ENCODE measurements around the gene TCF4. TPM values are rescaled to one million over a fixed set of nuclear protein-coding genes. Genes with fewer than 3 reads are reported as not detected.

Gene TCF4
- total and polyA plus RNA-seq, 8 donors: 99.1 to 165 (median 138) TPM

DNA sequence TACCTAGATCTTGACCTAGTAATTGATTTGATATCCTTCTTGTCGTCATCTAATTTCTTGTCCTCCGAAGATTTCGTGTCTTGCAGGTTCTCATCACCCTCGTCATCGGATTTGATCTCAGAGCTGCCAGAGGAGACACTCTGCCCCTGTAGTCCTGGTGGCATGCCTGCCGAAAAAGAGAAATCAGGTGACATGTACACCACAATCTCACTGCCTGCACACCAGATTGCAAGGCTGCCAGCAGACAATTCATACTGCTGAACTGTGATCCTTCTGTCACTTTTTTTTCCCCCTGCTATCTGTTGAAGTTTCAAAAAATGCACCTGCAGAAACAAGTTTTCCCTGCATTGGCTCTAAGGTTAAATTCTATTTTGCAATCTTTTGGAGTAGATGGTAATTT, 355.5 kb downstream of the TCF4 start:
- Histone ChIP-seq H3K36me3 (peaks cover 0 to 39% of the 10 kb centered on the region in 2 donors), H3K9me3 (no peaks in the 10 kb centered on the region), H3K4me3 (no peak overlapping the region), H3K27me3 (no peaks in the 10 kb centered on the region), H3K4me1 (peaks cover 5 to 16% of the 10 kb centered on the region in 2 donors), H3K27ac (no peak overlapping the region)
- ATAC-seq: no peak
- TF ChIP-seq, protein P1, sequence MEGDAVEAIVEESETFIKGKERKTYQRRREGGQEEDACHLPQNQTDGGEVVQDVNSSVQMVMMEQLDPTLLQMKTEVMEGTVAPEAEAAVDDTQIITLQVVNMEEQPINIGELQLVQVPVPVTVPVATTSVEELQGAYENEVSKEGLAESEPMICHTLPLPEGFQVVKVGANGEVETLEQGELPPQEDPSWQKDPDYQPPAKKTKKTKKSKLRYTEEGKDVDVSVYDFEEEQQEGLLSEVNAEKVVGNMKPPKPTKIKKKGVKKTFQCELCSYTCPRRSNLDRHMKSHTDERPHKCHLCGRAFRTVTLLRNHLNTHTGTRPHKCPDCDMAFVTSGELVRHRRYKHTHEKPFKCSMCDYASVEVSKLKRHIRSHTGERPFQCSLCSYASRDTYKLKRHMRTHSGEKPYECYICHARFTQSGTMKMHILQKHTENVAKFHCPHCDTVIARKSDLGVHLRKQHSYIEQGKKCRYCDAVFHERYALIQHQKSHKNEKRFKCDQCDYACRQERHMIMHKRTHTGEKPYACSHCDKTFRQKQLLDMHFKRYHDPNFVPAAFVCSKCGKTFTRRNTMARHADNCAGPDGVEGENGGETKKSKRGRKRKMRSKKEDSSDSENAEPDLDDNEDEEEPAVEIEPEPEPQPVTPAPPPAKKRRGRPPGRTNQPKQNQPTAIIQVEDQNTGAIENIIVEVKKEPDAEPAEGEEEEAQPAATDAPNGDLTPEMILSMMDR (IDR thresholded peaks at IDR 0.05): no peak
- intact Hi-C loops (cut with DNase I): loop anchor here in 1 of 2 donors (10.0 kb wide), 1 partner anchor 552 kb away; no protein-coding TSS in a partner anchor
- no peak for DNase-seq

GRCh38 chr18:55229682-55230081, 358.3 kb downstream of the TCF4 start:
- H3K4me1 ChIP-seq: peaks cover 0 to 6% of the 10 kb centered on the region in 2 donors
- intact Hi-C loops (cut with DNase I): loop anchor here in 1 of 2 donors (10.0 kb wide), 2 partner anchors 105 to 555 kb away; no protein-coding TSS in a partner anchor
- TF ChIP-seq, protein P1 (IDR thresholded peaks at IDR 0.05): no peak
- no peak overlapping the region for H3K4me3 ChIP-seq
- no peak for DNase-seq
- ATAC-seq: no peak
- H3K27ac ChIP-seq: no peak overlapping the region
- H3K27me3 ChIP-seq: no peaks in the 10 kb centered on the region
- no peaks in the 10 kb centered on the region for H3K9me3 ChIP-seq
- H3K36me3 ChIP-seq: peaks cover 0 to 42% of the 10 kb centered on the region in 2 donors

GRCh38 chr18:55228707-55229106, 359.3 kb downstream of the TCF4 start:
- intact Hi-C loops (cut with DNase I): loop anchor here in 1 of 2 donors (10.0 kb wide), 1 partner anchor 104 kb away; no protein-coding TSS in a partner anchor
- H3K4me3 ChIP-seq: no peak overlapping the region
- H3K36me3 ChIP-seq: peaks cover 0 to 42% of the 10 kb centered on the region in 2 donors
- H3K4me1 ChIP-seq: no peaks in the 10 kb centered on the region
- H3K27ac ChIP-seq: no peak overlapping the region
- TF ChIP-seq, protein P1 (IDR thresholded peaks at IDR 0.05): no peak
- DNase-seq (peak in 1 of 4 donors; percentile 60), ATAC-seq (peak; percentile 16)
- no peaks in the 10 kb centered on the region for H3K27me3 ChIP-seq
- no peaks in the 10 kb centered on the region for H3K9me3 ChIP-seq

DNA sequence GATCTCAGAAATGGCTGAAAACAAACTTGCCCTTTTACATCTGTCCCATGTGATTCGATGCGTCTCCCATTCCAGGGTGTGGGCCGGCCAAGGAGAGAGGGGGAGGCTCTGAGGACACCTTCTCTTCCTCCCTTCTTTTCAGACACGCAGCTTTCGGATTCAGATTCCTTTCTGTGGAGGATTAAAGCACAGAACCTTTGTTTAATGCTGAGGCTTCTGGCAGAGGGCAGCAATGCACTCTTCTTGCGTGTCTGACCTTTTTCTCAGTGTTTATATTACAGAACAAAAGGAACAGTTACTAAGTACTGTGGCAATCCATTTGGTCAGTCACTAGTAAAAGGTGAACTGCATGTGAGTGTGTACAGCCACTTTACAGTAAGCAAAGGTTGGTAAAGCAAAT, 359.8 kb downstream of the TCF4 start:
- H3K36me3 ChIP-seq: peaks cover 0 to 40% of the 10 kb centered on the region in 2 donors
- DNase-seq: no peak
- H3K27me3 ChIP-seq: no peaks in the 10 kb centered on the region
- H3K9me3 ChIP-seq: no peaks in the 10 kb centered on the region
- no peaks in the 10 kb centered on the region for H3K4me1 ChIP-seq
- H3K27ac ChIP-seq: no peak overlapping the region
- intact Hi-C loops (cut with DNase I): loop anchor here in 1 of 2 donors (10.0 kb wide), 1 partner anchor 103 kb away; no protein-coding TSS in a partner anchor
- TF ChIP-seq, protein P1 (IDR thresholded peaks at IDR 0.05): no peak
- H3K4me3 ChIP-seq: no peak overlapping the region
- ATAC-seq: no peak

- intact Hi-C loops (cut with DNase I): loop anchor here in 1 of 2 donors (10.0 kb wide), 1 partner anchor 103 kb away; no protein-coding TSS in a partner anchor
- Histone ChIP-seq H3K9me3 (no peaks in the 10 kb centered on the region), H3K4me1 (no peaks in the 10 kb centered on the region), H3K36me3 (peaks cover 0 to 36% of the 10 kb centered on the region in 2 donors), H3K4me3 (no peak overlapping the region), H3K27ac (no peak overlapping the region), H3K27me3 (no peaks in the 10 kb centered on the region)
- no peak for ATAC-seq
- no peak for DNase-seq
- TF ChIP-seq, protein P1 (IDR thresholded peaks at IDR 0.05): no peak
These were observed 360.2 kb downstream of the TCF4 start for GRCh38 chr18:55227771-55228170.

All from left lung (tissue), 10 donors.